Activated CD8-positive, alpha-beta memory T cell treated with anti-CD3 and anti-CD28 coated beads, Interleukin-2, amount 50 U/mL, for 1 hour (primary cell): Measurements from ENCODE around the gene KIF15.

Experiments
- DNase-seq: peaks from one replicate; pipeline ENCODE4 v3.0.0-alpha.2; 2020; ENCODE audit errors: extremely low read depth

KIF15 gene

DNA sequence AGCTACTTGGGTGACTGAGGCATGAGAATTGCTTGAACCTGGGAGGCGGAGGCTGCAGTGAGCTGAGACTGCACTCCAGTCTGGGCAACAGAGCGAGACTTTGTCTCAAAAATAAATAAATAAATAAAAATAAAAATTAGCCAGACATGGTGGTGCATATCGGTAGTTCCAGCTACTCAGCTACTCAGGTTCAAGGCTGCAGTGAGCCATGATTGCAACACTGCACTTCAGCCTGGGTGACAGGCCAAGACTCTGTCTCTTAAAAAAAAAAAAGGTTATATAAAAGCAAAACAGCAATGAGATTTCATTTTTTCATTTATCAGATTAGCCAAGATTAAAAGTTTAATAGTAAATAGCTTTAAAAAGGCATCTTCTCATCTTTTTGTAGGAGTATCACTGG lies 115.7 kb downstream of the KIF15 start:
- DNase-seq: no peak

DNA sequence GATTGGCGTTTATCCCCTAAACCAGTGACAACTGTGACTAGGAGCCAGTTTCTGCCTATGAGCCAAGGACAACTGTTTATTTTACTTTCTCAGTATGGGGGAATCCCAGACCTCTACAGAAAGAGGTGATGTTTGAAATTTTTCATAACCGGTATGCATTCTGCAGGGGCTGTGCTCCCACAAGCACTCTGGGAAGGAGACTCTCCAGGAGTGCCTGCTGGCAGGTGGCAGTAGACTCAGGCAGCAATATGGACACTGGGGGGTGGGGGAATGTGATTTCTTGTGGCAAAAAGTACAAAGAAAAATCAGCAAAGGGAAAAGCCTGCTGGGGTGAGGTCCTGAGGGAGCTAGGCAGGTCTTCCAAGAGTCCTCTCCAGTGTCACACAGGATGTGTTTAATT lies 118.7 kb downstream of the KIF15 start:
- DNase-seq: no peak

DNA sequence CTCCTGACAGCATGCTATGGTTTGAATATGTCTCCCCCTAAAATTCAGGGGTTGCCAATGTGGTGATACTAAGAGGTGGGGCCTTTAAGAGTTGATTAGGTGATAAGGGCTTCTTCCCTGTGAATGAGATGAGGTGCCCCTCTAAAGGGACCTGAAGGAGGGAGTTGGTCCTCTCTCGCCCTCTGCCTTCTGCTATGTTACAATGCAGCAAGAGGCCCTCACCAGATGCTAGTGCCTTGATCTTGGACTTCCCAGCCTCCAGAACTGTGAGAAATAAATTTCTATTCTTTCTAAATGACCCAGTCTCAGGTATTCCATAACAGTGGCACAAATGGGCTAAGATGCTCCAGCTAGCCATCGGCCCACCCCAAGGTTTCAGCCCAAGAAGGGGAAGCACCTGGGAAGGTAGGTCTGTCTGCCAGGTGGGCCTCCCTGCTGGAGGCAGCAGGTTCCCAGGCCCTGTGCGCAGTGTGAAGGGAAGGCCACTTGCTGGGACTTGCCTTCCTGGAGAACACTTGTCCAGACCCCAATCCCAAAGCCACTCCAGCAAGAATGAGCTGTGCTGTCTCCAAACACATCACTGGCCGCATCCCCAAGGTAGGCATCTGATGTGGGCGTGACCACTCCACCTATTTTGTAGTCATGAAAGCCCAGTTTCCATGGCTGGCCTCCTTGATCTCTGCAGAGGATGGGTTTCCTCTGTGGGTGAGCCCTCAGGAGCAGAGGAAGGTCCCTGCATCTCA lies 121.8 kb downstream of the KIF15 start:
- no peak for DNase-seq

DNA sequence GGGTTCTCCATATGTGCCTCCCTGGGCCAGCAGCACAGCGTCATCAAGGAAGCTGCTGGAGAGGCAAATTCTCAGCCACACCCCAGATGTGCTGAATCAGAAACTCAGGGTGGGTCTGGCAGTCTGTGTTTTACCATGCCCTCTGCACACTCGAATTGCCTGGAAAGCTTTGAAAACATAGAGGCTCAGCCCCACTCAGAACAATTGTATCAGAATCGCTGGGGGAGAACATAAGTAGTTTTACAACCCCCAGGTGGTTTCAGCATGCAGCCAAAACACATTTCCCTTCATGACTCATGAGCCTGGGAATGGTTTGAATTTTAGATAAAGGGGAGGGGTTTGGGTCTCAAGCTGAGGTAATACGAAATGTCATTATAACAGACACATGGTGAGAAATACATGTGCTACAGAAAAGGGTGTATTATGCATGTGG lies 122.4 kb downstream of the KIF15 start:
- DNase-seq: no peak

DNA sequence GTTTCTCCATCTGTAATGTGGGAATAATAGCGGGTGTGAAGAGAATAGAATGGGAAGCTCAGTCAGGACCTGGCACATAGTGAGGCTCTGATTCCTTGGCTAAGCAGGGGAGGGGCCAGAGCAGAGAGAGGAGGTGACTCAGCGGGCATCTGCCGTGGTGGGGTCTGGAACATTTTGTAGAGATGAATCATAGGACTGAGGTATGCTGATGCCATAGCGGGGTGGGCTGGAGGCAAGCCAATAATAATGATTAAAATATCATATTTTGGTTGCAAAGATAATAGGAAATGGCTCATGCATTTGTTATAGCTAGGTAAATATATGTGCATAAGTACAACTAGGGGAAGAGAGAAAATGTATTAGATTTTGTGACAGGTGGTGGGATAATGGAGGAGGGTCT lies 124.0 kb downstream of the KIF15 start:
- no peak for DNase-seq

DNA sequence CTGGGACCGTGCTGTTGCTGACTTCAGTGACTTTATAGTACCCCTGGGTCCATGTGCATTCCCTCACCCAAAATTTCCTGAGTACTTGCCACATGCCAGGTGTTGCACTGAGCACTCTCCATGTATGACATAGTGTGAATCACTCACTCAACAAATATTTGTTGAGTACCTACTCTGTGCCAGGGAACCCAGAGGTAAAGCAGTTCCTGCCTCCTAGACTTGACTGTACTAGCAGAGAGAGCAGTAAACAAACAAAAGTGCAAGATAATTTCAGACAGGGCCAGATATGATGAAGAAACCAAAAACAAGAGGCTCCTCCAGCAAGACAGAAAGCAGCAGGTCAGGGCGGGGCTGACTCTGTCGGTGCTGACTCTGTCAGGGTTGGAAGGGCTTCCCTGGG lies 125.0 kb downstream of the KIF15 start:
- DNase-seq: no peak

DNA sequence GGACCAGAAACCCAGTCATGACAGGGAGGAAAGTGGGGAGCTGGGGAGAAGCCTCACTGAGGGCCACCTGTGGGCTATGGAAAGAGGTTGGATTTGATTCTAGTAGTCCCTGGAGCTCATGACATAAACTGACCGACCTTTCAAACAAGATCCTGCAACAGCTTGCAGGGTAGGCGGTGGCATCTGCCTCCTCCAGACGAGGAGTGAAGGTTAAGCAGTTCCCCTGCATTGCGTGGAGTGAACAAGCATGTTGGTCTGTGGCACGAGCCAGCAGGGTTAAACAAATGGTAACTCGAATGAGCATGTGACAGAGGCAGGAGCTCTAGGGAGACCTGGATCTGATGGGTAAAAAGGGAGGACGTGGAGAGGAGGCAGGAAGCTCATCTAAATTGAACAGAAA lies 125.5 kb downstream of the KIF15 start:
- no peak for DNase-seq

DNA sequence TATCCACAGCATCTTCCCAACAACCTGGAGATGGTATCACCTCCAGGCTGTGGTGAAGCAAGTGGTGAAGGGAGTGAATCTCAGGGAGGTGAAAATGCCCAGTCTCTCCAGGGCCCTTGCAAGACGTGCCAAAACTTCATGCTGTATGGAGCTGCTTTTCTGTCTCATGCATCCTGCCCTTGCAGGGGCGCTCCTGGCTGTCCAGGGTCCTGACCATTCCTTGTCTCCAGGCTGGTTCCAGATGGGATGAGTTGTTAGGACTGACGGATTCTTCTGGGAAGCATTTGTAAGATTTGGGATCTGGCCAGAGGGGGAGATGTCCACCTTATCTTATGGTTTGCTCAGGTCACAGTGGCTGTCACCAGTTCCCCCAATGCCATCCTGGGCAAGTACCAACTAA lies 128.7 kb downstream of the KIF15 start:
- no peak for DNase-seq

DNA sequence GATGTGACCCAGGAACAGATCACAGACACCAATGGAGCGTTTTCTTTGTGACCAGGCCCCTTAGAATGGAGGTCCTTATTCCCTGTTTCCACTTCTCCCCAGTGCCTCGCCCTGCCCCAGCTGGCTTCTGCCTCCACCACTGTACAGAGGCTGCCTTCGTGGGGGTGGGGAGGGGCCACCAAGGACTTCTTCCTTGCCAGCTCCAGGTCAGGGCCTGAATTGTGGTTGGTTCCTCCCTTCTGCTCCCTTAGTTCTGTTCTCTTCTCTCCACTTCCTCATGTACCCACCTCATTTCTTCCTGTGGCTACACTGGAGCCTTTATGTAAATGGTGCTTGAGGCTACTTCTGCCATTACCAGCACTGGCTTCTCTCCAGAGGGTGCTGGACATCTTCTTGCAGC lies 129.3 kb downstream of the KIF15 start:
- DNase-seq: no peak

DNA sequence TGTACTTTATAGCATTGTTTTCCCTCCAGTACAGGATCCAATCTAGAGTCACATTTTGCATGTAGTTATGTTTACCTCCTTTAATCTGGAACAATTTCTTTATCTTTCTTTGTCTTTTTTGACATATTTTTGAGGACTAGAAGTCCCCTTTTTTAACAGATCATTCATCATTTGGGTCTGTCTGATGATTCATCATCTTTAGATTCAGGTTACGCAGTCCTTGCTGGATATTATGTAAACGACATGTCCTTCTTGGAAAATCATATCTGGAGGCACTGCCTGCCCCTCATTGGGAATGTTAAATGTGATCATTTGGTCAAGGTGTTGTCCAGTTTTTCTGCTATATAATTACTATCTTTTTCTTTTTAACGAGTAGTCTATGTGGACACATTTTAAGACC lies 131.1 kb downstream of the KIF15 start:
- DNase-seq: no peak

DNA sequence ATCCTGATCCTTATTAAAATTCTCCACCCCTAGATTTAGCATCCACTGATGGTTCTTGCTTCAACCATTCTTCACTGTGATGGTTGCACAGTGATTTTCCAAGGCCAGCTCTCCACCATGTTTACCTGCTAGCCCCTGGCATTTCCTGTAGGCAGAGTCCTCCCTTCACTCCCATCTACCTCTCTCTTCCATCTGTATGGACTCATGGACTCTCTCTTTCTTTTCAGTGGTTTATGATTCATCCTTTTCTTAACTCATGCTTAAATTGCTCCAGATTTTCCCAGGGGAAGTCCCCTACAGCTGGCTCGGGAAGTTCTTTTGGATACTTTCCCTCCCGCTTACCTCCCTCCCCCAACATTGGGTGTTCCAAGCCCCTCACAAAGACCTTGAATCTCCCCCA lies 131.5 kb downstream of the KIF15 start:
- DNase-seq: no peak

DNA sequence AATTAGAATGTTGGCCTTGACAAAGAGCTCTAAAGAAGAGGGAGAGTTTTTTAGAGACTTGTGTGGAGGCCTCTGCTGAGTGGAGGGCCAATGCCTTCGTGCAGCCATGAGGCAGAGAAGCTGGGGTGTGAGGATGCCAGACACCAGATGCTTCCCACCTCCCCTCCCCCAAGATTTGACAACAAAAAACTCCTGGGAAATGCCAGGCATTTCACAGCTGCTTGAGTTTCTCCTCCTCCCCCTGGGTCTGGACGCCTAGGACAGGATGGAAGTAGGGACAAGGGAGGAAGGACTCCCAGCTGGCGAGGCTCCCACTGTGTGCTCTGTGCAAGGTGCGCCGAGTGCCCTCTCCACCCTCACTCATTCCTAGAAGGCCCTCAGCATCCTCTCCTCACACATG lies 132.9 kb downstream of the KIF15 start:
- no peak for DNase-seq

DNA sequence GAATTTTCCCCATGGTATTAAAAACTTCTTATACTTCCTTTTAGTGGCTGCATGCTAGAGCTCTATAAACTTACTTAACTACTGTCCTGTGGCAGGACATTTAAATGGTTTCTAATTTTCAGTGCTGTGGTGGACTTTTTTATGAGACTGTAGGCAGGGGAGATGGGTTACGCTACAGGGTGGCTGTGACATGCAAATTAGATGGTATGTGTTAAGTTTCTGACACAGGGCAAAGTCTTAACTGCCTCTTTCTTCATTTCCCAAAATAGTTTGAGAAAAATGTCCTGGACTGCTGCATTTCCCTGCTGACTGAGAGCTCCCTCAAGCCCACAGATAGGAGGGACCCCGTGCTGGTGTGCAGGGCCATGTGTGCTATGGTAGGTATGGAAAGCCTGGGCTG lies 134.8 kb downstream of the KIF15 start:
- no peak for DNase-seq

DNA sequence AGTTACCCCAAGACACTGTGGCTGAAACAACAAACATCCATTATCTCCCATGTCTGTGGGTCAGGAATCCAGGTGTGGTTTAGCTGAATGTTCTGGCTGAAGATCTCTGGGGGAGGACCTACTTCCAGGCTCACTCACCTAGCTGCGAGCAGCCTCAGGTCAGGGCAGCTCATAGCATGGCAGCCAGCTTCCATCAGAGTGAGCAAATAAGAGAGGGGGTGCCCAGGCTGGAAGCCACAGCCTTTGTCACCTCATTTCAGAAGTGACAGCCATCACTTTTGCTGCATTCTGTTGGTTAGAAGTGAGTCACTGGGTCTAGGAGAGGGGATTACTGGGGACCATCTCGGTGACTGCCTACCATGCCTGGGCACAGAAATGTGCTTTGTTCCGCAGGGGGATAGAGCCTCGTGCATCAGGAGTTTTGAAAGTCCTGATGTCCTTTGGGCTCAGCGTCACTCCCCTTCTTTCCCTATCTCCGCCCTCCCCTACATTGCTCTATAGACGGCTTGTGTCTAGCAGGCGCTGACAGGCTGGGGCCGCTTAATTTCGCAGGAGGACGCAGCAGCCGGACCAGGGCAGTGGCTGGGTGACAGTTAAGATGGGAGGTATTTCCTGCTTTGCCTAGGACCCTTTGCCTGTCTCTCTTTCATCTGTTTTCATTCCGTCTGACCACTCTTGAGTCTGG lies 138.2 kb downstream of the KIF15 start:
- DNase-seq: no peak

DNA sequence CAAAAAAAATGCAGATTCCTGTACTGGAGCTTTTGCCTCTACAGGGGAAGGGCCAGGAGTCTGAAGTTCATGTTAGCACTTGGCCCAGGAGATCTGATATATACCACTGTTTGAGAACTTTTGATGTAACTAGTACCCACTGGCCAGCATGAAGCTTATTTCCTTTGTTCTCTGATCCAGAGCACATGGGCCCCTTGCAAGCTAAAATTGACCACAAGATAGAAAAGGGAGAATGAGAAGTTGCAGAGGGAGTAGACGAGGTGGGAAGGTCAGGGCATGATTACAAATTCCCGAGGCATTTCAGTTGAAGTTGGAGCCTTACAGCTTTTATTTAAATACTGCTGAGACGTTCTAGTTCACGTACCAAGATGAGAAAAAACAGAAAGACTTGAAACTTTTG lies 141.0 kb downstream of the KIF15 start:
- no peak for DNase-seq
